NB4 (cell line): ENCODE data around the gene RIMS4.

Source experiments
- POLR2A ChIP-seq: IDR thresholded peaks from 2 replicates; pipeline ENCODE4 v1.6.1; 2011; ENCODE audit warnings: mild to moderate bottlenecking; ENCODE audit not compliant: insufficient read length; ENCODE audit errors: extremely low read depth
- TF ChIP-seq, protein P1 (sequence below): IDR thresholded peaks from one replicate; pipeline ENCODE4 v1.5.1; 2012; ENCODE audit warnings: low read depth, low read length
- TF ChIP-seq, protein P2 (sequence below): IDR thresholded peaks from 2 replicates; pipeline ENCODE4 v1.6.1; 2011; ENCODE audit warnings: low read depth, low read length

DNA sequence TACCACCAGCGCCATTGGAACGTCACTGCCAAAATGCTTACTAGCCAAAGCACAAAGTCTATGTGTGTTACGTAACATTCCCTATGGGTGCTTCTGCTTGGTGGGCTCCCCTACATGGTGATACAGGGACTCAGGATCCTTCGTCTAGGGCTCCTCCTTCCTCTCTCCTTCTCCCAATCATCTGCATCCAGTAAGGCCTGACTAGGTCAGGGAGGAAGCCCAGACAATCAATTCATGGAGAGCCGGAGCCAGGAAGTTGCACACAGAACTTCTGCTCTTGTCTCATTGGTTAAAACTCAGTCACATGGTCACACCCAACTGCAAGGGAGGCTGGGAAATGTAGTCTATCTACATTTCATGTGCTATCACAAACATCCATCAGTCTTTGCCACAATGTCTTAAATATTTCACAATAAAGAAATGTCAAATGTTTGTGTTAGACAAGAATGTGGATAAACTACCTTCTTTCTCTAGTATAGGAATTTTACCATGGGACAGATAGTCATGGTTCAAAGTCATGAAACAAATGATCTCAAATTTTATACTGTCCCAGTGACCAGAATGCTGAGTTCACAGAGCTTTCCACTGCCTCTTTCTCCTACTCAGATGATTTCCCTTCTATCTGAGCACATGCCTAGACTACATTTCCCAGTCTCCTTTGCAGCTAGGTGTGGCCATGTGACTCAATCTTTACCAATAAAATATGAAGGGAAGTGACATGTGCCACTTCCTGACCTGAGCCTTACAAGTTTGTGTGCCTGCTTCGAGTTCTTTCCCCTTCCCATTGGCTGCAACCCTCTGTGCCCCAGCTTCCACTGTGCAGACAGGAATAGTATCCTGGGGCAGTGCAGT is 74.0 kb downstream of the RIMS4 start:
- TF ChIP-seq, protein P1, sequence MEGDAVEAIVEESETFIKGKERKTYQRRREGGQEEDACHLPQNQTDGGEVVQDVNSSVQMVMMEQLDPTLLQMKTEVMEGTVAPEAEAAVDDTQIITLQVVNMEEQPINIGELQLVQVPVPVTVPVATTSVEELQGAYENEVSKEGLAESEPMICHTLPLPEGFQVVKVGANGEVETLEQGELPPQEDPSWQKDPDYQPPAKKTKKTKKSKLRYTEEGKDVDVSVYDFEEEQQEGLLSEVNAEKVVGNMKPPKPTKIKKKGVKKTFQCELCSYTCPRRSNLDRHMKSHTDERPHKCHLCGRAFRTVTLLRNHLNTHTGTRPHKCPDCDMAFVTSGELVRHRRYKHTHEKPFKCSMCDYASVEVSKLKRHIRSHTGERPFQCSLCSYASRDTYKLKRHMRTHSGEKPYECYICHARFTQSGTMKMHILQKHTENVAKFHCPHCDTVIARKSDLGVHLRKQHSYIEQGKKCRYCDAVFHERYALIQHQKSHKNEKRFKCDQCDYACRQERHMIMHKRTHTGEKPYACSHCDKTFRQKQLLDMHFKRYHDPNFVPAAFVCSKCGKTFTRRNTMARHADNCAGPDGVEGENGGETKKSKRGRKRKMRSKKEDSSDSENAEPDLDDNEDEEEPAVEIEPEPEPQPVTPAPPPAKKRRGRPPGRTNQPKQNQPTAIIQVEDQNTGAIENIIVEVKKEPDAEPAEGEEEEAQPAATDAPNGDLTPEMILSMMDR, result no peak
- TF ChIP-seq, protein P2, sequence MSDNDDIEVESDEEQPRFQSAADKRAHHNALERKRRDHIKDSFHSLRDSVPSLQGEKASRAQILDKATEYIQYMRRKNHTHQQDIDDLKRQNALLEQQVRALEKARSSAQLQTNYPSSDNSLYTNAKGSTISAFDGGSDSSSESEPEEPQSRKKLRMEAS, result peak; percentile 92
- TF ChIP-seq POLR2A, result peak; percentile 28
